HepG2 (cell line): ENCODE results near the gene ALOX12. TPM values are rescaled to one million over a fixed set of nuclear protein-coding genes. Genes with fewer than 3 reads are reported as not detected.

Experiments
- ATAC-seq: fragments of 200-7000 bp; cut with Tn5 transposase; 3 replicates; pipeline ENCODE4 v1.9.1; 2020; ENCODE audit warnings: mild to moderate bottlenecking, moderate library complexity
- BruUV-seq: library from RNA; stranded (reverse); fragments of 400-500 nt; replicated peaks from 2 replicates; lab custom pipeline; 2021; lab: Mats Ljungman, UMichigan
- CTCF ChIA-PET: fragments of 300-600 bp; formaldehyde crosslinking; extraction: SDS; loops from one replicate; lab custom pipeline; 2021; ENCODE audit warnings: low total read pairs, inconsistent platforms, low intra/inter-chr PET ratio; lab: Yijun Ruan, JAX
- POLR2A ChIA-PET: fragments of 350-600 bp; sonication (Branson Sonifier 250); formaldehyde crosslinking; loops from one replicate; lab custom pipeline; 2020; ENCODE audit warnings: antibody characterized with exemption, inconsistent platforms; lab: Yijun Ruan, JAX
- DNase-seq: peaks from one replicate; pipeline ENCODE4 v3.0.0-alpha.2; 2015; ENCODE audit warnings: low spot score
- FAIRE-seq: peaks from 3 replicates; lab custom pipeline; 2011; peaks lifted over from hg19 to GRCh38; lab: Jason Lieb, UNC
- H2AFZ ChIP-seq: one replicate; pipeline ENCODE4 v1.6.1; 2011; ENCODE audit warnings: low read length, inconsistent platforms
- H3K27ac ChIP-seq: fragments of 300-600 bp; 3 replicates; pipeline ENCODE4 v1.8.0; 2011; ENCODE audit warnings: mixed run types, mild to moderate bottlenecking, mixed read lengths, low read length, inconsistent platforms; ENCODE audit not compliant: insufficient read depth; ENCODE audit errors: extremely low read length
- H3K27me3 ChIP-seq, 2 experiments: fragments of 200-600 bp in 1 of 2; 2 replicates in 1 of 2; 3 replicates in 1 of 2; pipeline versions ENCODE4 v1.6.0 to v1.8.0; 2011; ENCODE audit warnings: low read length in 2 of 2, mild to moderate bottlenecking in 2 of 2, moderate library complexity in 2 of 2, inconsistent platforms in 1 of 2; ENCODE audit not compliant: insufficient read depth in 2 of 2, control insufficient read depth in 1 of 2
- H3K36me3 ChIP-seq, 2 experiments: fragments of 200-600 bp in 1 of 2; replicated peaks in 1 of 2; 2 replicates in 1 of 2; 3 replicates in 1 of 2; pipeline versions ENCODE4 v1.5.1 to v1.8.0; 2011; ENCODE audit warnings: low read length in 2 of 2, inconsistent platforms in 1 of 2; ENCODE audit not compliant: insufficient read depth in 2 of 2, control insufficient read depth in 1 of 2
- H3K4me1 ChIP-seq: 2 replicates; pipeline ENCODE4 v1.5.1; 2012; ENCODE audit warnings: low read length, inconsistent platforms; ENCODE audit not compliant: insufficient read depth
- H3K4me2 ChIP-seq: 2 replicates; pipeline ENCODE4 v1.6.0; 2011; ENCODE audit warnings: low read depth, low read length, inconsistent platforms
- H3K4me3 ChIP-seq, 3 experiments: fragments of 200-600 bp in 1 of 3; sonication (generic), shearing (Covaris generic) in 1 of 3; replicated peaks in 1 of 3; 2 replicates each; pipeline ENCODE4 v1.5.1; 2011 to 2016; ENCODE audit warnings: low read length in 3 of 3, inconsistent platforms in 2 of 3, low read depth in 2 of 3, mild to moderate bottlenecking in 2 of 3, control low read depth in 1 of 3, mixed read lengths in 1 of 3; ENCODE audit not compliant: insufficient read depth in 1 of 3
- H3K79me2 ChIP-seq: one replicate; pipeline ENCODE4 v1.6.1; 2011; ENCODE audit warnings: low read length, inconsistent platforms; ENCODE audit not compliant: insufficient read depth
- H3K9ac ChIP-seq: 2 replicates; pipeline ENCODE4 v1.6.0; 2011; ENCODE audit warnings: mild to moderate bottlenecking, low read depth, low read length, inconsistent platforms; ENCODE audit not compliant: insufficient read depth
- H3K9me3 ChIP-seq: 2 replicates; pipeline ENCODE4 v1.5.1; 2012; ENCODE audit warnings: mild to moderate bottlenecking, low read length
- H4K20me1 ChIP-seq: 2 replicates; pipeline ENCODE4 v1.6.0; 2011; ENCODE audit warnings: inconsistent platforms, mild to moderate bottlenecking, low read length, moderate library complexity; ENCODE audit not compliant: insufficient read depth
- HOXA3 ChIP-seq: sonication (generic); formaldehyde crosslinking; IDR thresholded peaks from 2 replicates; pipeline ENCODE4 v1.5.0; 2020; ENCODE audit warnings: missing genetic modification reagents
- JDP2 ChIP-seq: sonication (generic); formaldehyde crosslinking; IDR thresholded peaks from 2 replicates; pipeline ENCODE4 v1.8.1; 2022; ENCODE audit warnings: missing genetic modification reagents, borderline replicate concordance
- LCORL ChIP-seq, 2 experiments: fragments of 450-650 bp in 1 of 2; sonication (generic) in 1 of 2; formaldehyde crosslinking in 1 of 2; IDR thresholded peaks; 2 replicates each; pipeline versions ENCODE4 v1.5.0 to v1.6.1; 2017 to 2020; ENCODE audit warnings: antibody characterized with exemption in 1 of 2, missing genetic modification reagents in 1 of 2
- MTA1 ChIP-seq: sonication (generic); formaldehyde crosslinking; IDR thresholded peaks from 2 replicates; pipeline ENCODE4 v1.4.0; 2020; ENCODE audit warnings: missing genetic modification reagents, mild to moderate bottlenecking, borderline replicate concordance
- POGZ ChIP-seq: sonication (generic); formaldehyde crosslinking; IDR thresholded peaks from 2 replicates; pipeline ENCODE4 v1.4.0; 2020; ENCODE audit warnings: mild to moderate bottlenecking, missing genetic modification reagents
- RBAK ChIP-seq: sonication (generic); formaldehyde crosslinking; IDR thresholded peaks from 2 replicates; pipeline ENCODE4 v1.5.1; 2020; ENCODE audit warnings: mild to moderate bottlenecking, missing genetic modification reagents
- SAP130 ChIP-seq: IDR thresholded peaks from 2 replicates; pipeline ENCODE4 v1.6.1; 2016; ENCODE audit warnings: low read depth
- SRSF1 ChIP-seq: fragments of 200-400 bp; formaldehyde crosslinking; optimal IDR thresholded peaks from 2 replicates; pipeline ENCODE3; 2017; ENCODE audit warnings: mild to moderate bottlenecking, low read depth, low read length, moderate library complexity
- ZBTB7A ChIP-seq: sonication (generic); formaldehyde crosslinking; IDR thresholded peaks from 2 replicates; pipeline ENCODE4 v1.8.0; 2022; ENCODE audit warnings: mild to moderate bottlenecking, missing genetic modification reagents
- ZFAT ChIP-seq: sonication (generic); formaldehyde crosslinking; conservative IDR thresholded peaks from 2 replicates; pipeline ENCODE4 v1.8.1; 2023; ENCODE audit warnings: missing genetic modification reagents, inconsistent platforms
- ZNF552 ChIP-seq: sonication (generic); formaldehyde crosslinking; IDR thresholded peaks from 2 replicates; pipeline ENCODE4 v1.9.0; 2022; ENCODE audit warnings: missing genetic modification reagents, mild to moderate bottlenecking, borderline replicate concordance
- ZNF557 ChIP-seq: sonication (generic); formaldehyde crosslinking; IDR thresholded peaks from 2 replicates; pipeline ENCODE4 v1.4.0; 2020; ENCODE audit warnings: missing genetic modification reagents
- ZNF746 ChIP-seq: sonication (generic); formaldehyde crosslinking; IDR thresholded peaks from 2 replicates; pipeline ENCODE4 v1.8.0; 2022; ENCODE audit warnings: mild to moderate bottlenecking, missing genetic modification reagents
- whole genome bisulfite sequencing: methylation state at CpG from one replicate; pipeline ENCODE4 v1.1.6; 2017; ENCODE audit warnings: low lambda C conversion rate; 5-methylcytosine and 5-hydroxymethylcytosine counted together
- in situ Hi-C: cut with HindIII; loops from 2 replicates; pipeline ENCODE4 v1.10.0; 2017; ENCODE audit warnings: low pct_unique_long_range_greater_than_20kb; ENCODE audit not compliant: extremely low pct_ligation_motif_present
- intact Hi-C: fragments of 100-400 bp; cut with micrococcal nuclease; formaldehyde crosslinking; loops from one replicate; pipeline ENCODE4 v1.10.0; 2022; ENCODE audit not compliant: unreplicated experiment
- polyA plus RNA-seq, 8 experiments: library from polyadenylated mRNA; depleted of rRNA in 3 of 8; stranded (reverse) in 7 of 8; unstranded in 1 of 8; fragments of >200 nt; fragmentation: Illumina TruSeq in 4 of 8; extraction: Trizol in 4 of 8; gene quantifications; 2 replicates each; pipeline versions ENCODE4 v1.2.1 to v1.2.3, GENCODE V29; 2011 to 2016; ENCODE audit warnings: low read depth in 4 of 8, missing spikeins in 1 of 8, mixed read lengths in 1 of 8; ENCODE audit not compliant: insufficient read depth in 1 of 8
- total RNA-seq, 5 experiments: library from RNA; depleted of rRNA; stranded (reverse); fragments of >200 nt; fragmentation: Illumina TruSeq; extraction: Trizol; gene quantifications; 2 replicates each; pipeline ENCODE4 v1.2.3, GENCODE V29; 2016; ENCODE audit warnings: low read depth in 1 of 5
- TF ChIP-seq, protein P1 (sequence below): sonication (generic); formaldehyde crosslinking; IDR thresholded peaks from 2 replicates; pipeline ENCODE4 v1.4.0; 2020; ENCODE audit warnings: missing genetic modification reagents
- TF ChIP-seq, protein P2 (sequence below): sonication (generic); formaldehyde crosslinking; IDR thresholded peaks from 2 replicates; pipeline ENCODE4 v1.4.0; 2020; ENCODE audit warnings: missing genetic modification reagents, borderline replicate concordance
- TF ChIP-seq, protein P3 (sequence below): sonication (generic); formaldehyde crosslinking; IDR thresholded peaks from 2 replicates; pipeline ENCODE4 v1.5.1; 2020; ENCODE audit warnings: mild to moderate bottlenecking, missing genetic modification reagents, moderate library complexity

Gene ALOX12
- total and polyA plus RNA-seq, 2 of the 13 experiments (the other 11 are each of a cell fraction or from before 2014, with no cell fraction given): not detected

DNA sequence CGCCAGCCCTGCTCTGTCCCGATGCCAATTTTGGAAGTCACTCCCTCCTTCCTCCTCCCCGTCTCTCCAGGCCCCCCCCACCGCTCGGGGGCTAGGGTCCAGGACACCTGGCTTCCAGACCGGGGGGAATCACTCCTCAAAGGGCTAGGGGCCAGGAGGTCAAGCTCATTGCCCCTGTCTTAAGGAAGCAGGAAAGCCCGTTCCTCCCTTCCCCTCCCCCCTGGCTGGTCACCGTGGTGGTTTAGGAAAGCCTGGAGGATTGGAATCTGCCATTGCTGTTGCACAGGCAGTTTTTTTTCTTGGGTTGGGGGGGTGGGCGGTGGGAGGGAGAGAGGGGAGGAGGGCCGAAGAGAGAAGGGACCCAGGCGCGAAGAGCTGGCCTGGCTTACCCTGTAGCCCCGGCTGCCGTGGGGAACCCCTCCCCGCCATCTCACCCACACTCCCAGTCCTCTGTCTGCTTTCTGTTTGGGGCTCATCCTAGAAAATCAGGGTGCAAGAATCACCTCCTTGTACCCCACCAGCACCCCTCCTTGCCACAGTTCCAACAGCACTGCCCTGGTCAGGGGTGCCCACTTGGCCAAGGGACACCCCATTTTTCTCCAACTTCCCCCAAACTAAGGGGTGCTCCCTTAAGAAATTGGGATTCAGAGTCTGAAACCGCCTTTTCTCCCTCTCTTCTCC is 24.1 kb downstream of the ALOX12 start:
- no peak for ATAC-seq
- no peak for TF ChIP-seq SRSF1
- TF ChIP-seq ZFAT (CRISPR knock-in tag): peak; percentile 99
- TF ChIP-seq LCORL (IDR thresholded peaks at IDR 0.05): no peak
- TF ChIP-seq LCORL (CRISPR knock-in tag; IDR thresholded peaks at IDR 0.05): 0 out of 2 replicates have a peak, but pooled peaks have one; percentile 11
- peak; percentile 25; the same call in 1 of the 2 replicates for TF ChIP-seq SAP130
- TF ChIP-seq MTA1: 0 out of 2 replicates have a peak, but pooled peaks have one; percentile 17
- TF ChIP-seq ZNF746 (CRISPR knock-in tag): 0 out of 2 replicates have a peak, but pooled peaks have one; percentile 35
- 0 out of 2 replicates have a peak, but pooled peaks have one; percentile 17 for TF ChIP-seq POGZ (CRISPR knock-in tag)
- TF ChIP-seq ZNF557 (CRISPR knock-in tag): no peak
- TF ChIP-seq, protein P1, sequence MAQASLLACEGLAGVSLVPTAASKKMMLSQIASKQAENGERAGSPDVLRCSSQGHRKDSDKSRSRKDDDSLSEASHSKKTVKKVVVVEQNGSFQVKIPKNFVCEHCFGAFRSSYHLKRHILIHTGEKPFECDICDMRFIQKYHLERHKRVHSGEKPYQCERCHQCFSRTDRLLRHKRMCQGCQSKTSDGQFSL (CRISPR knock-in tag): peak; percentile 93
- TF ChIP-seq RBAK (CRISPR knock-in tag): no peak
- 0 out of 2 replicates have a peak, but pooled peaks have one; percentile 45 for TF ChIP-seq ZBTB7A (CRISPR knock-in tag)
- 0 out of 2 replicates have a peak, but pooled peaks have one; percentile 18 for TF ChIP-seq HOXA3 (CRISPR knock-in tag)
- no peak for TF ChIP-seq ZNF552 (CRISPR knock-in tag)
- TF ChIP-seq, protein P2, sequence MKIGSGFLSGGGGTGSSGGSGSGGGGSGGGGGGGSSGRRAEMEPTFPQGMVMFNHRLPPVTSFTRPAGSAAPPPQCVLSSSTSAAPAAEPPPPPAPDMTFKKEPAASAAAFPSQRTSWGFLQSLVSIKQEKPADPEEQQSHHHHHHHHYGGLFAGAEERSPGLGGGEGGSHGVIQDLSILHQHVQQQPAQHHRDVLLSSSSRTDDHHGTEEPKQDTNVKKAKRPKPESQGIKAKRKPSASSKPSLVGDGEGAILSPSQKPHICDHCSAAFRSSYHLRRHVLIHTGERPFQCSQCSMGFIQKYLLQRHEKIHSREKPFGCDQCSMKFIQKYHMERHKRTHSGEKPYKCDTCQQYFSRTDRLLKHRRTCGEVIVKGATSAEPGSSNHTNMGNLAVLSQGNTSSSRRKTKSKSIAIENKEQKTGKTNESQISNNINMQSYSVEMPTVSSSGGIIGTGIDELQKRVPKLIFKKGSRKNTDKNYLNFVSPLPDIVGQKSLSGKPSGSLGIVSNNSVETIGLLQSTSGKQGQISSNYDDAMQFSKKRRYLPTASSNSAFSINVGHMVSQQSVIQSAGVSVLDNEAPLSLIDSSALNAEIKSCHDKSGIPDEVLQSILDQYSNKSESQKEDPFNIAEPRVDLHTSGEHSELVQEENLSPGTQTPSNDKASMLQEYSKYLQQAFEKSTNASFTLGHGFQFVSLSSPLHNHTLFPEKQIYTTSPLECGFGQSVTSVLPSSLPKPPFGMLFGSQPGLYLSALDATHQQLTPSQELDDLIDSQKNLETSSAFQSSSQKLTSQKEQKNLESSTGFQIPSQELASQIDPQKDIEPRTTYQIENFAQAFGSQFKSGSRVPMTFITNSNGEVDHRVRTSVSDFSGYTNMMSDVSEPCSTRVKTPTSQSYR: peak; percentile 82
- TF ChIP-seq, protein P3, sequence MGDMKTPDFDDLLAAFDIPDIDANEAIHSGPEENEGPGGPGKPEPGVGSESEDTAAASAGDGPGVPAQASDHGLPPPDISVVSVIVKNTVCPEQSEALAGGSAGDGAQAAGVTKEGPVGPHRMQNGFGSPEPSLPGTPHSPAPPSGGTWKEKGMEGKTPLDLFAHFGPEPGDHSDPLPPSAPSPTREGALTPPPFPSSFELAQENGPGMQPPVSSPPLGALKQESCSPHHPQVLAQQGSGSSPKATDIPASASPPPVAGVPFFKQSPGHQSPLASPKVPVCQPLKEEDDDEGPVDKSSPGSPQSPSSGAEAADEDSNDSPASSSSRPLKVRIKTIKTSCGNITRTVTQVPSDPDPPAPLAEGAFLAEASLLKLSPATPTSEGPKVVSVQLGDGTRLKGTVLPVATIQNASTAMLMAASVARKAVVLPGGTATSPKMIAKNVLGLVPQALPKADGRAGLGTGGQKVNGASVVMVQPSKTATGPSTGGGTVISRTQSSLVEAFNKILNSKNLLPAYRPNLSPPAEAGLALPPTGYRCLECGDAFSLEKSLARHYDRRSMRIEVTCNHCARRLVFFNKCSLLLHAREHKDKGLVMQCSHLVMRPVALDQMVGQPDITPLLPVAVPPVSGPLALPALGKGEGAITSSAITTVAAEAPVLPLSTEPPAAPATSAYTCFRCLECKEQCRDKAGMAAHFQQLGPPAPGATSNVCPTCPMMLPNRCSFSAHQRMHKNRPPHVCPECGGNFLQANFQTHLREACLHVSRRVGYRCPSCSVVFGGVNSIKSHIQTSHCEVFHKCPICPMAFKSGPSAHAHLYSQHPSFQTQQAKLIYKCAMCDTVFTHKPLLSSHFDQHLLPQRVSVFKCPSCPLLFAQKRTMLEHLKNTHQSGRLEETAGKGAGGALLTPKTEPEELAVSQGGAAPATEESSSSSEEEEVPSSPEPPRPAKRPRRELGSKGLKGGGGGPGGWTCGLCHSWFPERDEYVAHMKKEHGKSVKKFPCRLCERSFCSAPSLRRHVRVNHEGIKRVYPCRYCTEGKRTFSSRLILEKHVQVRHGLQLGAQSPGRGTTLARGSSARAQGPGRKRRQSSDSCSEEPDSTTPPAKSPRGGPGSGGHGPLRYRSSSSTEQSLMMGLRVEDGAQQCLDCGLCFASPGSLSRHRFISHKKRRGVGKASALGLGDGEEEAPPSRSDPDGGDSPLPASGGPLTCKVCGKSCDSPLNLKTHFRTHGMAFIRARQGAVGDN (CRISPR knock-in tag): peak; percentile 34; the same call in 1 of the 2 replicates
- TF ChIP-seq JDP2 (CRISPR knock-in tag): no peak

More for the DNA sequence above, 24.1 kb downstream of the ALOX12 start:
- H3K79me2 ChIP-seq: no peaks in the 10 kb centered on the region
- H3K4me1 ChIP-seq: peaks cover 52% of the 10 kb centered on the region
- 10% methylated on average over 12 of the region's 16 CpGs for WGBS
- no peaks in the 10 kb centered on the region for H4K20me1 ChIP-seq
- H3K9me3 ChIP-seq: no peaks in the 10 kb centered on the region
- no peaks in the 10 kb centered on the region; a peak in 1 of 5 replicates for H3K36me3 ChIP-seq
- peak overlapping the region; percentile 25 for H2AFZ ChIP-seq
- ChIA-PET CTCF (no interaction called here), POLR2A (interaction anchor here (1.2 to 1.4 kb wide), 2 partner anchors 16 to 117 kb away, joined by 3 to 12 read pairs; partner anchors contain the start of gene SLC16A13)
- H3K4me3 ChIP-seq: peak overlapping the region; percentile 45 to 74 (median 49)
- H3K27ac ChIP-seq: no peak overlapping the region
- DNase-seq (no peak), FAIRE-seq (no peak)
- in situ Hi-C loops: loop anchor here (10.0 kb wide), 1 partner anchor 355 kb away; no protein-coding TSS in a partner anchor
- BruUV-seq: no TSS peak
- peaks cover 0 to 6% of the 10 kb centered on the region in 2 experiments; a peak in 4 of 5 replicates for H3K27me3 ChIP-seq
- peak overlapping the region; percentile 58; the same call in 1 of the 2 replicates for H3K9ac ChIP-seq
- peak overlapping the region; percentile 86 for H3K4me2 ChIP-seq
- intact Hi-C loops: loop anchor here (5.0 to 10.0 kb wide), 2 partner anchors 108 to 175 kb away; no protein-coding TSS in a partner anchor
